ENCODE results near the gene CD74. TPM values are rescaled to one million over a fixed set of nuclear protein-coding genes. Genes with fewer than 3 reads are reported as not detected.
"Not testable (repeated sequence)": the region's sequence is repeated elsewhere in the genome, so short reads cannot be mapped to it uniquely, and the experiment has no call there.

CD74 gene
- total RNA-seq, 4 donors from 2014 or later: 433 to 1,002 (median 776) TPM

GRCh38 chr5:150422075-150422474 is 9.4 kb upstream of the CD74 start:
- Histone ChIP-seq H3K27me3 (no peaks in the 10 kb centered on the region), H3K36me3 (no peaks in the 10 kb centered on the region), H3K4me3 (no peak overlapping the region), H3K27ac (no peak overlapping the region), H3K4me1 (no peaks in the 10 kb centered on the region), H3K9me3 (no peaks in the 10 kb centered on the region)
- peak in 1 of 2 donors; percentile 46 for DNase-seq (ENCODE audit: low spot score in 2 of 2)
- WGBS: 70% methylated on average over 3 of the region's 4 CpGs
- no peak for TF ChIP-seq POLR2A (IDR thresholded peaks at IDR 0.05)
- TF ChIP-seq POLR2AphosphoS5 (IDR thresholded peaks at IDR 0.05): no peak
- no peak for TF ChIP-seq EP300 (IDR thresholded peaks at IDR 0.05)
- TF ChIP-seq CTCF (IDR thresholded peaks at IDR 0.05): no peak

GRCh38 chr5:150419630-150420270 is 7.0 kb upstream of the CD74 start:
- no peaks in the 10 kb centered on the region for H3K27me3 ChIP-seq
- no peaks in the 10 kb centered on the region for H3K36me3 ChIP-seq
- DNase-seq (ENCODE audit: low spot score in 2 of 2): no peak
- no peaks in the 10 kb centered on the region for H3K9me3 ChIP-seq
- H3K27ac ChIP-seq: no peak overlapping the region
- no peaks in the 10 kb centered on the region for H3K4me1 ChIP-seq
- H3K4me3 ChIP-seq: no peak overlapping the region
- WGBS: 77% methylated on average over 7 of the region's 7 CpGs
- TF ChIP-seq POLR2A (IDR thresholded peaks at IDR 0.05) (no peak), POLR2AphosphoS5 (IDR thresholded peaks at IDR 0.05) (no peak), CTCF (IDR thresholded peaks at IDR 0.05) (no peak), EP300 (IDR thresholded peaks at IDR 0.05) (no peak)

GRCh38 chr5:150413902-150414790 is 1.4 kb upstream of the CD74 start:
- not testable (repeated sequence) for H3K9me3 ChIP-seq, H3K36me3 ChIP-seq, H3K4me3 ChIP-seq, H3K27me3 ChIP-seq
- Histone ChIP-seq H3K4me1 (peaks cover 29% of the 10 kb centered on the region), H3K27ac (peak overlapping the region; percentile 77)
- peak in 1 of 2 donors; percentile 35 for DNase-seq (ENCODE audit: low spot score in 2 of 2)
- 91% methylated on average over 16 of the region's 16 CpGs for WGBS

- H3K27ac ChIP-seq: peak overlapping the region; percentile 77
- H3K36me3 ChIP-seq: no peaks in the 10 kb centered on the region
- DNase-seq (ENCODE audit: low spot score in 2 of 2): peak in 1 of 2 donors; percentile 48
- TF ChIP-seq POLR2AphosphoS5 (IDR thresholded peaks at IDR 0.05) (no peak), POLR2A (IDR thresholded peaks at IDR 0.05) (no peak), CTCF (IDR thresholded peaks at IDR 0.05) (no peak), EP300 (IDR thresholded peaks at IDR 0.05) (no peak)
- 60% methylated on average over 12 of the region's 12 CpGs for WGBS
- no peaks in the 10 kb centered on the region for H3K9me3 ChIP-seq
- peaks cover 29% of the 10 kb centered on the region for H3K4me1 ChIP-seq
- H3K4me3 ChIP-seq: peak overlapping the region; percentile 49
- H3K27me3 ChIP-seq: no peaks in the 10 kb centered on the region
These were observed 629 bp upstream of the CD74 start for GRCh38 chr5:150413176-150413901.

GRCh38 chr5:150411245-150411979 is 1.3 kb downstream of the CD74 start:
- H3K9me3 ChIP-seq: no peaks in the 10 kb centered on the region
- DNase-seq (ENCODE audit: low spot score in 2 of 2): peak in 1 of 2 donors; percentile 56
- peak overlapping the region; percentile 49 for H3K4me3 ChIP-seq
- H3K27ac ChIP-seq: peak overlapping the region; percentile 77
- 84% methylated on average over 5 of the region's 5 CpGs for WGBS
- H3K27me3 ChIP-seq: no peaks in the 10 kb centered on the region
- peaks cover 29% of the 10 kb centered on the region for H3K4me1 ChIP-seq
- no peak for TF ChIP-seq POLR2A (IDR thresholded peaks at IDR 0.05)
- no peak for TF ChIP-seq CTCF (IDR thresholded peaks at IDR 0.05)
- TF ChIP-seq EP300 (IDR thresholded peaks at IDR 0.05): no peak
- TF ChIP-seq POLR2AphosphoS5 (IDR thresholded peaks at IDR 0.05): no peak
- H3K36me3 ChIP-seq: peaks cover 4% of the 10 kb centered on the region
